PC-3 (cell line): ENCODE measurements around the gene STAG3.

Experiments
- EZH2 ChIP-seq: fragments of 300-600 bp; sonication (generic); IDR thresholded peaks from one replicate; pipeline ENCODE4 v1.6.1; 2017; ENCODE audit warnings: antibody characterized with exemption, mild to moderate bottlenecking, low read length; ENCODE audit not compliant: unreplicated experiment
- EZH2phosphoT487 ChIP-seq: fragments of 300-600 bp; sonication (generic); IDR thresholded peaks from 2 replicates; pipeline ENCODE4 v1.6.1; 2018; ENCODE audit warnings: mild to moderate bottlenecking, antibody characterized with exemption, low read length, borderline replicate concordance
- TF ChIP-seq, protein P1 (sequence below): fragments of 300-600 bp; sonication (generic); conservative IDR thresholded peaks from 2 replicates; pipeline ENCODE4 v1.5.1; 2017; ENCODE audit warnings: antibody characterized with exemption, low read depth, mild to moderate bottlenecking, low read length

DNA sequence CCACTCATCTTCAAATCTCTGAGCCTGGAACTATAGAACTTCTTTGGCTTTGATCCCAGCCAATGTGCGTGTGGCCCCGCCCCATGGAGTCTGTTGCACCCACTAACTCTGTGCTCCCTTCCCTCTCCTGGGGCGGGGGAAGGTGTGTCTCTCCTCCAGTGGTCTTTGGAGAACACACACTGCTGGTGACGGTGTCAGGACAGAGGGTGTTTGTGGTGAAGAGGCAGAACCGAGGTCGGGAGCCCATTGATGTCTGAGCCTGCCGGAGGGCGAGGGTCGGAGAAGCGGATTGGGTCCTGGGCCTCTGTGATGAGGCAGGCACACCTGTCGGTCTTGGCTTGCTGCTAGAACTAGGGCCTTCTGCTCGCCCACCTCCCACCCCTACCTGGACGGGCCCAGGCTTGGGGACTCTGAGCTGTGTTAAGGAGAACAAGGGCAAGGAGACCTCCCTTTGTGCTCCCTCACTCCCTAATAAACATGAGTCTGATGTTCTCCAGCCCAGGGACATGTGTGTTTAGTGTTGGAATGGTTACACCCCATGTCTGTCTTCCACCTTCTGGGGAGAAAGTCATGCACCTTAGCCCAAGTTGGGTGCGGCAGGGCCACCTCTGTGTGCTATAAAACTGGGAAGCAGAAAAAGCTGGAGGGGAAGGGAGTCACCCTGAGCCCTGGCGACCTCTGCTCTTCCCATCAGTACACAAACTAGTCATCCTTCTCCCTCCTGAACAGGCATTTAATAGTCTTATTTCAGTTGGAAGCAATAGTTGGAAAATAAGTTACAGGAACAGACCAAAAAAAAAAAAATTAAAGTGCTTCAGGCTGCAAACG, 23.8 kb upstream of the STAG3 start:
- TF ChIP-seq, protein P1, sequence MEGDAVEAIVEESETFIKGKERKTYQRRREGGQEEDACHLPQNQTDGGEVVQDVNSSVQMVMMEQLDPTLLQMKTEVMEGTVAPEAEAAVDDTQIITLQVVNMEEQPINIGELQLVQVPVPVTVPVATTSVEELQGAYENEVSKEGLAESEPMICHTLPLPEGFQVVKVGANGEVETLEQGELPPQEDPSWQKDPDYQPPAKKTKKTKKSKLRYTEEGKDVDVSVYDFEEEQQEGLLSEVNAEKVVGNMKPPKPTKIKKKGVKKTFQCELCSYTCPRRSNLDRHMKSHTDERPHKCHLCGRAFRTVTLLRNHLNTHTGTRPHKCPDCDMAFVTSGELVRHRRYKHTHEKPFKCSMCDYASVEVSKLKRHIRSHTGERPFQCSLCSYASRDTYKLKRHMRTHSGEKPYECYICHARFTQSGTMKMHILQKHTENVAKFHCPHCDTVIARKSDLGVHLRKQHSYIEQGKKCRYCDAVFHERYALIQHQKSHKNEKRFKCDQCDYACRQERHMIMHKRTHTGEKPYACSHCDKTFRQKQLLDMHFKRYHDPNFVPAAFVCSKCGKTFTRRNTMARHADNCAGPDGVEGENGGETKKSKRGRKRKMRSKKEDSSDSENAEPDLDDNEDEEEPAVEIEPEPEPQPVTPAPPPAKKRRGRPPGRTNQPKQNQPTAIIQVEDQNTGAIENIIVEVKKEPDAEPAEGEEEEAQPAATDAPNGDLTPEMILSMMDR = no peak
- TF ChIP-seq EZH2 = no peak
- TF ChIP-seq EZH2phosphoT487 = no peak
